Mammary epithelial cell (primary cell): ENCODE measurements around the gene DACT2.

Source experiments
- CTCF ChIP-seq, 2 donors: IDR thresholded peaks in 1 of 2; conservative IDR thresholded peaks in 1 of 2; 2 replicates each; pipeline ENCODE4 v1.5.1; 2011 to 2012; ENCODE audit warnings: inconsistent platforms in 2 of 2, low read length in 2 of 2, mild to moderate bottlenecking in 2 of 2, control low read depth in 1 of 2, low read depth in 1 of 2; ENCODE audit not compliant: insufficient read depth in 1 of 2; ENCODE audit errors: extremely low read depth in 1 of 2
- EZH2 ChIP-seq: IDR thresholded peaks from 2 replicates; pipeline ENCODE4 v1.6.1; 2012; ENCODE audit warnings: low read length, inconsistent platforms, borderline replicate concordance

- TF ChIP-seq CTCF (conservative IDR thresholded peaks at IDR 0.05 in 1 of 2, IDR thresholded peaks at IDR 0.05 in 1 of 2; ENCODE audit: extremely low read depth in 1 of 2, insufficient read depth in 1 of 2, low read depth in 1 of 2, low read length in 2 of 2): no peak
- TF ChIP-seq EZH2: no peak
These were observed 58.3 kb downstream of the DACT2 start for GRCh38 chr6:168261234-168261633.
